ENCODE data around the gene SPRED3.
A peak's percentile ranks its signal among the peaks of the same experiment; 100 is the strongest.
"Not testable (repeated sequence)": the region's sequence is repeated elsewhere in the genome, so short reads cannot be mapped to it uniquely, and the experiment has no call there.

SPRED3 gene

GRCh38 chr19:38389957-38390924 is 1.7 kb downstream of the SPRED3 start:
- DNase-seq (ENCODE audit: low read depth, low spot score), result peak; percentile 13

- DNase-seq (ENCODE audit: low read depth, low spot score), result no peak
These were observed 3.5 kb downstream of the SPRED3 start for GRCh38 chr19:38391911-38392464.

GRCh38 chr19:38392707-38393308 is 4.3 kb downstream of the SPRED3 start:
- DNase-seq (ENCODE audit: low read depth, low spot score), result no peak

GRCh38 chr19:38394488-38394887 is 6.0 kb downstream of the SPRED3 start:
- peak; percentile 54 for DNase-seq (ENCODE audit: low read depth, low spot score)

- no peak for DNase-seq (ENCODE audit: low read depth, low spot score)
These were observed 7.1 kb downstream of the SPRED3 start for GRCh38 chr19:38395381-38396114.

- no peak for DNase-seq (ENCODE audit: low read depth, low spot score)
These were observed 10.6 kb downstream of the SPRED3 start for GRCh38 chr19:38399081-38399480.

- no peak for DNase-seq (ENCODE audit: low read depth, low spot score)
These were observed 11.0 kb downstream of the SPRED3 start for GRCh38 chr19:38399537-38399936.

- peak; percentile 18 for DNase-seq (ENCODE audit: low read depth, low spot score)
These were observed 11.9 kb downstream of the SPRED3 start for GRCh38 chr19:38400361-38400760.

- peak; percentile 41 for DNase-seq (ENCODE audit: low read depth, low spot score)
These were observed 12.7 kb downstream of the SPRED3 start for GRCh38 chr19:38401148-38401547.

GRCh38 chr19:38402623-38402966 is 14.1 kb downstream of the SPRED3 start:
- no peak for DNase-seq (ENCODE audit: low read depth, low spot score)

- DNase-seq (ENCODE audit: low read depth, low spot score), result peak; percentile 99
These were observed 14.6 kb downstream of the SPRED3 start, which contains the start of gene FAM98C for GRCh38 chr19:38402967-38403674. FAM98C (plus strand) TSS chr19:38403093; CDS start chr19:38403154, 61 bp downstream.

- no peak for DNase-seq (ENCODE audit: low read depth, low spot score)
These were observed 16.4 kb downstream of the SPRED3 start for GRCh38 chr19:38404858-38405257.

- no peak for DNase-seq (ENCODE audit: low read depth, low spot score)
These were observed 16.8 kb downstream of the SPRED3 start for GRCh38 chr19:38405276-38405675.

GRCh38 chr19:38409631-38410133 is 21.2 kb downstream of the SPRED3 start:
- peak; percentile 57 for DNase-seq (ENCODE audit: low read depth, low spot score)

- DNase-seq (ENCODE audit: low read depth, low spot score), result not testable (repeated sequence)
These were observed 21.9 kb downstream of the SPRED3 start for GRCh38 chr19:38410407-38410806.

GRCh38 chr19:38411041-38411712 is 22.7 kb downstream of the SPRED3 start:
- no peak for DNase-seq (ENCODE audit: low read depth, low spot score)

GRCh38 chr19:38411898-38412297 is 23.4 kb downstream of the SPRED3 start:
- DNase-seq (ENCODE audit: low read depth, low spot score), result not testable (repeated sequence)

- DNase-seq (ENCODE audit: low read depth, low spot score), result no peak
These were observed 24.0 kb downstream of the SPRED3 start for GRCh38 chr19:38412491-38412890.

GRCh38 chr19:38412961-38413360 is 24.5 kb downstream of the SPRED3 start:
- no peak for DNase-seq (ENCODE audit: low read depth, low spot score)

GRCh38 chr19:38413416-38413815 is 24.9 kb downstream of the SPRED3 start:
- DNase-seq (ENCODE audit: low read depth, low spot score), result no peak
